Measurements from ENCODE around the gene MDM2.
A peak's percentile ranks its signal among the peaks of the same experiment; 100 is the strongest.

MDM2 gene

DNA sequence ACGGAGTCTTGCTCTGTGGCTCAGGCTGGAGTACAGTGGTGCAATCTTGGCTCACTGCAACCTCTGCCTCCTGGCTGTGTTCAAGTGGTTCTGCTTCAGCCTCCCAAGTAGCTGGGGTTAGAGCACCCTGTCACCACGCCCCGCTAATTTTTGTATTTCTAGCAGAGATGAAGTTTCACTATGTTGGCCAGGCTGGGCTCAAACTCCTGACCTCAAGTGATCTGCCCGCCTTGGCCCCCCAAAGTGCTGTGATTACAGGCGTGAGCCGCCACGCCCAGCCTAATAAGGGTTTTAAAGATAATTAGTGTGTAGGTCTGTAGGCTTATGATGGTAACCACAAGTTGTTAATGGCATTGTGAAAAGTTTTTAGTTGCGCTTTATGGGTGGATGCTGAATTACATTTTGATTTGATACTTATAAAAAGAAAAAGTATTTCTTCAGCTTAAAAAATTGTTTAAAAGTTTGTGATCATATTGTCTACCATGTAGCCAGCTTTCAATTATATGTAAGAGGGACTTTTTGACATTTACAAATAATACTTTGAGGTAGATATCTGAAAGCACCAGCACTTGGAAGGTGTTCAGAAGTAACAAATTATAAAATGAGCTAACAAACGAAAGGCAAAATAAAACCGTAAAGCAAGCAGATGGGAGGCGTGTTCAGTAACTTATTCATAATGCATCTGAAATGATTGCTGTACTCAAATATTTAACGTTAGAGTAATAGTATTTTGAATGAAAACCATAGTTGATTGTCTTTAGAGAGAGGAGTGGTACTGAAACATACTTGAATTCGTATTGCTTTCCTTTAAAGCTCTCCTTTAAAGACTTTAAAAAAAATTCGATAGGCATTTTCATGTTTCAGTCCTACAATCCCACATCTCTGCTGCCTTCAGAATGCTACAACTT, 37.1 kb downstream of the MDM2 start:
- ATAC-seq = no peak
- TF ChIP-seq OSR1 (CRISPR knock-in tag; IDR thresholded peaks at IDR 0.05) = no peak
- TF ChIP-seq ZC3H10 (CRISPR knock-in tag; IDR thresholded peaks at IDR 0.05) = 0 out of 2 replicates have a peak, but pooled peaks have one; percentile 23

DNA sequence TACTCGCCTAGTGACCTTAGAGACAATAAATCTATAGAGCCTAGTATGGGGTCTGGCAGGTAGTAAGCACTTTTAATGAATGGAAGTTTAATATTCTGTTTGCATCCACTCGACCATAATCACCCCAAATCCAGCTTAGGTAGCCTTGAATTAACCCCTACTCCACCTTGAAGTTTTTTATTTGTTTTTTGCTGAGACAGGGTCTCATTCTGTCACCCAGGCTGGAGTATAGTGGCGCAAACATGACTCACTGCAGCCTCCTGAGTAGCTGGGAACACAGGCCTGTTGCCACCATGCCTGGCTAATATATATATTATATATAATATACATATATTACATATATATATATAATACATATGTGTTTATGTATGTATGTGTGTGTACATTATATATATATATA, 38.8 kb downstream of the MDM2 start:
- no peak for ATAC-seq
- no peak for TF ChIP-seq ZNF565 (CRISPR knock-in tag; conservative IDR thresholded peaks at IDR 0.05; ENCODE audit: low read depth)
- no peak for TF ChIP-seq ZC3H10 (CRISPR knock-in tag; IDR thresholded peaks at IDR 0.05)
- no peak for TF ChIP-seq BACH2 (CRISPR knock-in tag; IDR thresholded peaks at IDR 0.05; ENCODE audit: borderline replicate concordance)
- TF ChIP-seq ESRRG (CRISPR knock-in tag; IDR thresholded peaks at IDR 0.05) = no peak
- no peak for TF ChIP-seq ZFP30 (CRISPR knock-in tag; IDR thresholded peaks at IDR 0.05)
- TF ChIP-seq OSR1 (CRISPR knock-in tag; IDR thresholded peaks at IDR 0.05) = no peak
- no peak for TF ChIP-seq PPARA (CRISPR knock-in tag; IDR thresholded peaks at IDR 0.05; ENCODE audit: borderline replicate concordance)
- TF ChIP-seq SNAI2 (CRISPR knock-in tag; IDR thresholded peaks at IDR 0.05) = no peak
- TF ChIP-seq RARB (CRISPR knock-in tag; IDR thresholded peaks at IDR 0.05) = 0 out of 2 replicates have a peak, but pooled peaks have one; percentile 8

- no peak for TF ChIP-seq OSR1 (CRISPR knock-in tag; IDR thresholded peaks at IDR 0.05)
- no peak for TF ChIP-seq TOX (CRISPR knock-in tag; IDR thresholded peaks at IDR 0.05; ENCODE audit: borderline replicate concordance)
- no peak for TF ChIP-seq ESRRG (CRISPR knock-in tag; IDR thresholded peaks at IDR 0.05)
- no peak for TF ChIP-seq TCF4 (CRISPR knock-in tag; IDR thresholded peaks at IDR 0.05; ENCODE audit: borderline replicate concordance)
- TF ChIP-seq ZFP3 (CRISPR knock-in tag; IDR thresholded peaks at IDR 0.05) = no peak
- no peak for ATAC-seq
Observed at GRCh38 chr12:68850390-68850789, 42.4 kb downstream of the MDM2 start.

- ATAC-seq = no peak
- no peak for TF ChIP-seq ZFP3 (CRISPR knock-in tag; IDR thresholded peaks at IDR 0.05)
- no peak for TF ChIP-seq ZC3H10 (CRISPR knock-in tag; IDR thresholded peaks at IDR 0.05)
Observed at GRCh38 chr12:68851592-68852306, 43.8 kb downstream of the MDM2 start.

GRCh38 chr12:68853396-68854077, 45.6 kb downstream of the MDM2 start:
- ATAC-seq = no peak
- TF ChIP-seq ARNTL (CRISPR knock-in tag; IDR thresholded peaks at IDR 0.05; ENCODE audit: borderline replicate concordance, low read depth) (no peak), BACH2 (CRISPR knock-in tag; IDR thresholded peaks at IDR 0.05; ENCODE audit: borderline replicate concordance) (no peak), CREB5 (CRISPR knock-in tag; IDR thresholded peaks at IDR 0.05; ENCODE audit: low read depth) (no peak), ZC3H10 (CRISPR knock-in tag; IDR thresholded peaks at IDR 0.05) (no peak), ZNF565 (CRISPR knock-in tag; conservative IDR thresholded peaks at IDR 0.05; ENCODE audit: low read depth) (no peak), ISL1 (CRISPR knock-in tag; IDR thresholded peaks at IDR 0.05) (no peak), ESRRG (CRISPR knock-in tag; IDR thresholded peaks at IDR 0.05) (no peak), OSR1 (CRISPR knock-in tag; IDR thresholded peaks at IDR 0.05) (no peak), CSDC2 (CRISPR knock-in tag; IDR thresholded peaks at IDR 0.05) (no peak), PPARA (CRISPR knock-in tag; IDR thresholded peaks at IDR 0.05; ENCODE audit: borderline replicate concordance) (no peak), RARB (CRISPR knock-in tag; IDR thresholded peaks at IDR 0.05) (no peak)

- TF ChIP-seq ZFP3 (CRISPR knock-in tag; IDR thresholded peaks at IDR 0.05) (no peak), GLIS3 (CRISPR knock-in tag; IDR thresholded peaks at IDR 0.05) (no peak), BACH2 (CRISPR knock-in tag; IDR thresholded peaks at IDR 0.05; ENCODE audit: borderline replicate concordance) (no peak), TOX (CRISPR knock-in tag; IDR thresholded peaks at IDR 0.05; ENCODE audit: borderline replicate concordance) (no peak), TSHZ2 (CRISPR knock-in tag; IDR thresholded peaks at IDR 0.05) (no peak), ZFP30 (CRISPR knock-in tag; IDR thresholded peaks at IDR 0.05) (no peak), CREB5 (CRISPR knock-in tag; IDR thresholded peaks at IDR 0.05; ENCODE audit: low read depth) (no peak), ZNF8 (CRISPR knock-in tag; IDR thresholded peaks at IDR 0.05) (no peak), ZNF70 (CRISPR knock-in tag; IDR thresholded peaks at IDR 0.05) (no peak), TCF4 (CRISPR knock-in tag; IDR thresholded peaks at IDR 0.05; ENCODE audit: borderline replicate concordance) (no peak), OSR1 (CRISPR knock-in tag; IDR thresholded peaks at IDR 0.05) (no peak), PPARA (CRISPR knock-in tag; IDR thresholded peaks at IDR 0.05; ENCODE audit: borderline replicate concordance) (no peak), ESRRG (CRISPR knock-in tag; IDR thresholded peaks at IDR 0.05) (no peak), ARNTL (CRISPR knock-in tag; IDR thresholded peaks at IDR 0.05; ENCODE audit: borderline replicate concordance, low read depth) (no peak), ZC3H10 (CRISPR knock-in tag; IDR thresholded peaks at IDR 0.05) (no peak), SNAI2 (CRISPR knock-in tag; IDR thresholded peaks at IDR 0.05) (no peak)
- no peak for ATAC-seq
Observed at GRCh38 chr12:68854078-68854468, 46.1 kb downstream of the MDM2 start.
